Esophagus squamous epithelium (tissue), 4 donors: ENCODE data around the gene B4GALT5.

Source experiments
- POLR2A ChIP-seq, 4 donors: fragments of 450-650 bp; IDR thresholded peaks; one replicate each; pipeline ENCODE4 v1.6.1; 2017; ENCODE audit warnings: antibody characterized with exemption in 4 of 4, mild to moderate bottlenecking in 4 of 4, moderate library complexity in 3 of 4
- TF ChIP-seq, protein P1 (sequence below), 6 experiments: fragments of 450-650 bp in 4 of 6; fragments of 200-600 bp in 2 of 6; sonication (generic) in 2 of 6; IDR thresholded peaks; one replicate each; pipeline ENCODE4 v1.5.1; 2016 to 2019; ENCODE audit warnings: antibody characterized with exemption in 6 of 6, mild to moderate bottlenecking in 4 of 6, moderate library complexity in 4 of 6

- TF ChIP-seq, protein P1, sequence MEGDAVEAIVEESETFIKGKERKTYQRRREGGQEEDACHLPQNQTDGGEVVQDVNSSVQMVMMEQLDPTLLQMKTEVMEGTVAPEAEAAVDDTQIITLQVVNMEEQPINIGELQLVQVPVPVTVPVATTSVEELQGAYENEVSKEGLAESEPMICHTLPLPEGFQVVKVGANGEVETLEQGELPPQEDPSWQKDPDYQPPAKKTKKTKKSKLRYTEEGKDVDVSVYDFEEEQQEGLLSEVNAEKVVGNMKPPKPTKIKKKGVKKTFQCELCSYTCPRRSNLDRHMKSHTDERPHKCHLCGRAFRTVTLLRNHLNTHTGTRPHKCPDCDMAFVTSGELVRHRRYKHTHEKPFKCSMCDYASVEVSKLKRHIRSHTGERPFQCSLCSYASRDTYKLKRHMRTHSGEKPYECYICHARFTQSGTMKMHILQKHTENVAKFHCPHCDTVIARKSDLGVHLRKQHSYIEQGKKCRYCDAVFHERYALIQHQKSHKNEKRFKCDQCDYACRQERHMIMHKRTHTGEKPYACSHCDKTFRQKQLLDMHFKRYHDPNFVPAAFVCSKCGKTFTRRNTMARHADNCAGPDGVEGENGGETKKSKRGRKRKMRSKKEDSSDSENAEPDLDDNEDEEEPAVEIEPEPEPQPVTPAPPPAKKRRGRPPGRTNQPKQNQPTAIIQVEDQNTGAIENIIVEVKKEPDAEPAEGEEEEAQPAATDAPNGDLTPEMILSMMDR (IDR thresholded peaks at IDR 0.05): no peak
- TF ChIP-seq POLR2A (IDR thresholded peaks at IDR 0.05): no peak
These were observed 15.2 kb downstream of the B4GALT5 start for GRCh38 chr20:49698477-49698876.
